ENCODE data around the gene COL23A1.

COL23A1 gene

GRCh38 chr5:178460174-178460573 is 130.0 kb downstream of the COL23A1 start:
- no peak for DNase-seq (ENCODE audit: low read depth)

- no peak for DNase-seq (ENCODE audit: low read depth)
Observed at GRCh38 chr5:178458140-178458539, 132.1 kb downstream of the COL23A1 start.

- DNase-seq (ENCODE audit: low read depth) = no peak
Observed at GRCh38 chr5:178457471-178457870, 132.7 kb downstream of the COL23A1 start.

GRCh38 chr5:178455480-178455835 is 134.7 kb downstream of the COL23A1 start:
- no peak for DNase-seq (ENCODE audit: low read depth)

GRCh38 chr5:178454821-178455479 is 135.2 kb downstream of the COL23A1 start:
- DNase-seq (ENCODE audit: low read depth) = no peak

GRCh38 chr5:178454303-178454702 is 135.9 kb downstream of the COL23A1 start:
- DNase-seq (ENCODE audit: low read depth) = no peak

- no peak for DNase-seq (ENCODE audit: low read depth)
Observed at GRCh38 chr5:178453224-178453623, 137.0 kb downstream of the COL23A1 start.

- no peak for DNase-seq (ENCODE audit: low read depth)
Observed at GRCh38 chr5:178450121-178451028, 139.8 kb downstream of the COL23A1 start.

- no peak for DNase-seq (ENCODE audit: low read depth)
Observed at GRCh38 chr5:178449163-178450070, 140.8 kb downstream of the COL23A1 start.

- no peak for DNase-seq (ENCODE audit: low read depth)
Observed at GRCh38 chr5:178445534-178445933, 144.7 kb downstream of the COL23A1 start.

GRCh38 chr5:178442405-178443257 is 147.6 kb downstream of the COL23A1 start:
- no peak for DNase-seq (ENCODE audit: low read depth)

- DNase-seq (ENCODE audit: low read depth) = no peak
Observed at GRCh38 chr5:178441486-178442270, 148.5 kb downstream of the COL23A1 start.

- DNase-seq (ENCODE audit: low read depth) = no peak
Observed at GRCh38 chr5:178440181-178440580, 150.0 kb downstream of the COL23A1 start.

GRCh38 chr5:178439493-178440180 is 150.6 kb downstream of the COL23A1 start:
- DNase-seq (ENCODE audit: low read depth) = no peak

GRCh38 chr5:178438796-178439195 is 151.4 kb downstream of the COL23A1 start:
- DNase-seq (ENCODE audit: low read depth) = no peak

- DNase-seq (ENCODE audit: low read depth) = no peak
Observed at GRCh38 chr5:178437386-178438075, 152.7 kb downstream of the COL23A1 start.

- no peak for DNase-seq (ENCODE audit: low read depth)
Observed at GRCh38 chr5:178436326-178436940, 153.8 kb downstream of the COL23A1 start.

GRCh38 chr5:178435321-178436238 is 154.6 kb downstream of the COL23A1 start:
- DNase-seq (ENCODE audit: low read depth) = no peak
